Tibial nerve (tissue), 4 donors: ENCODE data around the gene CC2D2B.

Source experiments
- CTCF ChIP-seq, 5 experiments: fragments of 200-600 bp in 3 of 5; fragments of 450-650 bp in 2 of 5; sonication (generic) in 3 of 5; IDR thresholded peaks; one replicate each; pipeline ENCODE4 v1.5.1; 2016 to 2019; ENCODE audit warnings: antibody characterized with exemption in 5 of 5, mild to moderate bottlenecking in 3 of 5, moderate library complexity in 2 of 5
- EP300 ChIP-seq, 2 donors: sonication (generic); formaldehyde crosslinking; IDR thresholded peaks; one replicate each; pipeline ENCODE4 v1.6.1; 2017; ENCODE audit warnings: antibody characterized with exemption in 2 of 2, mild to moderate bottlenecking in 1 of 2
- POLR2A ChIP-seq, 2 donors: fragments of 450-650 bp; IDR thresholded peaks; one replicate each; pipeline ENCODE4 v1.6.1; 2017; ENCODE audit warnings: antibody characterized with exemption in 2 of 2, mild to moderate bottlenecking in 2 of 2, moderate library complexity in 2 of 2

GRCh38 chr10:96017191-96017687, 109.5 kb downstream of the CC2D2B start:
- peak; percentile 54 to 72 (median 60) for TF ChIP-seq CTCF (IDR thresholded peaks at IDR 0.05)
- TF ChIP-seq EP300 (IDR thresholded peaks at IDR 0.05): no peak
- no peak for TF ChIP-seq POLR2A (IDR thresholded peaks at IDR 0.05)
